ENCODE data around the gene SYTL3.
A peak's percentile ranks its signal among the peaks of the same experiment; 100 is the strongest.

Gene SYTL3

GRCh38 chr6:158639056-158639455 lies 10.8 kb upstream of the SYTL3 start:
- Histone ChIP-seq H2BK15ac (ENCODE audit: low read length) (no peak overlapping the region), H3K79me1 (ENCODE audit: low read depth, low read length) (peaks cover 3% of the 10 kb centered on the region), H2BK12ac (ENCODE audit: low read length) (no peak overlapping the region), H2AK5ac (ENCODE audit: low read depth, low read length) (no peak overlapping the region), H2BK5ac (ENCODE audit: low read length) (no peak overlapping the region), H2AFZ (ENCODE audit: low read length) (no peak overlapping the region), H3K27me3 (ENCODE audit: control insufficient read depth in 3 of 3, insufficient read depth in 3 of 3, low read depth in 1 of 3, low read length in 3 of 3) (no peaks in the 10 kb centered on the region), H3K4ac (ENCODE audit: low read length) (no peak overlapping the region), H4K8ac (ENCODE audit: low read depth, low read length) (no peak overlapping the region), H4K91ac (ENCODE audit: low read depth, low read length, poor library complexity) (no peak overlapping the region), H2BK120ac (ENCODE audit: low read depth, low read length) (no peak overlapping the region), H3K36me3 (replicated peaks in 1 of 2; ENCODE audit: control insufficient read depth in 2 of 2, insufficient read depth in 2 of 2, low read length in 2 of 2) (peaks cover 5 to 81% of the 10 kb centered on the region in 2 donors), H3K18ac (ENCODE audit: low read length) (no peak overlapping the region), H3K4me1 (ENCODE audit: control insufficient read depth in 2 of 2, insufficient read depth in 1 of 2, low read depth in 1 of 2, low read length in 2 of 2) (peaks cover 0 to 6% of the 10 kb centered on the region in 2 donors), H3K4me3 (ENCODE audit: low read length in 2 of 2) (no peak overlapping the region), H3K9ac (ENCODE audit: low read depth, low read length, poor library complexity) (no peak overlapping the region), H3K27ac (replicated peaks; ENCODE audit: low read length) (no peak overlapping the region), H3K14ac (ENCODE audit: low read length) (no peak overlapping the region), H3K23ac (ENCODE audit: low read depth, low read length, poor library complexity) (no peak overlapping the region), H3K4me2 (ENCODE audit: insufficient read depth, low read length, poor library complexity, severe bottlenecking) (no peak overlapping the region), H3K9me3 (replicated peaks in 1 of 2; ENCODE audit: control insufficient read depth in 2 of 2, insufficient read depth in 1 of 2, low read depth in 1 of 2, low read length in 2 of 2) (peaks cover 0 to 2% of the 10 kb centered on the region in 2 donors)
- no peak for DNase-seq (ENCODE audit: low spot score)
- WGBS, 2 donors (ENCODE audit: extremely low coverage in 2 of 2, insufficient read length in 2 of 2, insufficient replicate concordance in 1 of 2): no CpG with 5 or more reads among the region's 5 CpGs

DNA sequence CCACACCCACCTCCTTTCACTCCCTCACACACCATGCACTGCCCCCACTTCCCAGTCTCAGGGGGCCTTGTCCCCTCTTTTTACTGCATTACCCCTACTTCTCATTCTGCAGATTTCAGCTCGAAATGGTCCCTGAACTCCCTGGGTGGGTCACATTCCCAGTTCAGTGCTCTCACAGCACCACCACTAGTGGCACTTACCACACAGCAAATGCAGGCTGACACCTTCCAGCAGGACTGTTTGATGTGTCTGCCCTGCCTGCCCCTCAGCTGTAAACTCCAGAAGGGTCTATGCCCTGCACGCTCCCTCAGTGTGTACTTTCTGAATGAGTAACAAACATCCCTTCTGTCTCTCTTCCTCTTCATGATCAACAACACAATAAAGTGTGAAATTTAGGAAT lies 9.3 kb upstream of the SYTL3 start:
- Histone ChIP-seq H4K8ac (ENCODE audit: low read depth, low read length) (no peak overlapping the region), H3K4me2 (ENCODE audit: insufficient read depth, low read length, poor library complexity, severe bottlenecking) (no peak overlapping the region), H3K4me3 (ENCODE audit: low read length in 2 of 2) (no peak overlapping the region), H2BK12ac (ENCODE audit: low read length) (no peak overlapping the region), H3K4ac (ENCODE audit: low read length) (no peak overlapping the region), H3K14ac (ENCODE audit: low read length) (no peak overlapping the region), H3K9ac (ENCODE audit: low read depth, low read length, poor library complexity) (no peak overlapping the region), H3K23ac (ENCODE audit: low read depth, low read length, poor library complexity) (no peak overlapping the region), H4K91ac (ENCODE audit: low read depth, low read length, poor library complexity) (no peak overlapping the region), H2AK5ac (ENCODE audit: low read depth, low read length) (no peak overlapping the region), H2BK15ac (ENCODE audit: low read length) (no peak overlapping the region), H3K36me3 (replicated peaks in 1 of 2; ENCODE audit: control insufficient read depth in 2 of 2, insufficient read depth in 2 of 2, low read length in 2 of 2) (peaks cover 4 to 67% of the 10 kb centered on the region in 2 donors), H3K27me3 (ENCODE audit: control insufficient read depth in 3 of 3, insufficient read depth in 3 of 3, low read depth in 1 of 3, low read length in 3 of 3) (peaks cover 0 to 4% (median 0%) of the 10 kb centered on the region in 3 experiments), H3K79me1 (ENCODE audit: low read depth, low read length) (peaks cover 8% of the 10 kb centered on the region), H3K27ac (replicated peaks; ENCODE audit: low read length) (no peak overlapping the region), H3K4me1 (ENCODE audit: control insufficient read depth in 2 of 2, insufficient read depth in 1 of 2, low read depth in 1 of 2, low read length in 2 of 2) (peaks cover 4 to 8% of the 10 kb centered on the region in 2 donors), H2AFZ (ENCODE audit: low read length) (no peak overlapping the region), H2BK120ac (ENCODE audit: low read depth, low read length) (no peak overlapping the region), H2BK5ac (ENCODE audit: low read length) (no peak overlapping the region), H3K18ac (ENCODE audit: low read length) (no peak overlapping the region), H3K9me3 (replicated peaks in 1 of 2; ENCODE audit: control insufficient read depth in 2 of 2, insufficient read depth in 1 of 2, low read depth in 1 of 2, low read length in 2 of 2) (peaks cover 0 to 2% of the 10 kb centered on the region in 2 donors)
- no peak for DNase-seq (ENCODE audit: low spot score)
- WGBS, 2 donors (ENCODE audit: extremely low coverage in 2 of 2, insufficient read length in 2 of 2, insufficient replicate concordance in 1 of 2): no CpG with 5 or more reads among the region's 2 CpGs

DNA sequence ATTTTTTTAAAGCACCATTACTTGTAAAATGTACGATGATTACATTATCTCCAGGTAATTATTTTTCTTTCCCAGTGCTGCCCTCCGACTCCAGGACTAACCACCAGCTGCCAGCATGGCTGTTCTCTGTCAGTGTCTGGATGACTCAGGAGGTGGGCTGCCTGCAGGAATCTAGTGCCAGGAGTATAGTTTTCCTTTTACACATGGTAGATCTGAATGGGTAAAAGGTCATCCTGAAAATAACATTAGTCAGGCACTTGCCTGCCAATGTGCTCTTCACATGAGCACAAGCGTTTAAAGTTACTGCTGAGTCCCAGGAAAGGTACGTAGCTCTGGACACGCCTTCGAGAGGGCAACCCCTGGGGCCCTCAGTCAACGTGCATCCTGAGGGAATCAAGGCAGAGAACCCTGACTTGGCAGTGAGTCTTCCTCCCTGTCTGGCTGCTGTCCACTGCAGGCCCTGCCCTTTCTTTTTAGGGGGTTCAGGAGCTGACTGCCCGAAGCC lies 7.7 kb upstream of the SYTL3 start:
- Histone ChIP-seq H3K27me3 (ENCODE audit: control insufficient read depth in 3 of 3, insufficient read depth in 3 of 3, low read depth in 1 of 3, low read length in 3 of 3) (peaks cover 0 to 17% (median 0%) of the 10 kb centered on the region in 3 experiments), H3K9ac (ENCODE audit: low read depth, low read length, poor library complexity) (no peak overlapping the region), H3K23ac (ENCODE audit: low read depth, low read length, poor library complexity) (no peak overlapping the region), H2BK120ac (ENCODE audit: low read depth, low read length) (no peak overlapping the region), H2BK5ac (ENCODE audit: low read length) (no peak overlapping the region), H3K4me2 (ENCODE audit: insufficient read depth, low read length, poor library complexity, severe bottlenecking) (no peak overlapping the region), H3K4me1 (ENCODE audit: control insufficient read depth in 2 of 2, insufficient read depth in 1 of 2, low read depth in 1 of 2, low read length in 2 of 2) (peaks cover 4 to 8% of the 10 kb centered on the region in 2 donors), H2BK15ac (ENCODE audit: low read length) (no peak overlapping the region), H3K14ac (ENCODE audit: low read length) (no peak overlapping the region), H3K27ac (replicated peaks; ENCODE audit: low read length) (no peak overlapping the region), H4K91ac (ENCODE audit: low read depth, low read length, poor library complexity) (no peak overlapping the region), H2BK12ac (ENCODE audit: low read length) (no peak overlapping the region), H3K79me1 (ENCODE audit: low read depth, low read length) (peaks cover 8% of the 10 kb centered on the region), H2AK5ac (ENCODE audit: low read depth, low read length) (no peak overlapping the region), H2AFZ (ENCODE audit: low read length) (no peak overlapping the region), H3K36me3 (replicated peaks in 1 of 2; ENCODE audit: control insufficient read depth in 2 of 2, insufficient read depth in 2 of 2, low read length in 2 of 2) (peaks cover 0 to 53% of the 10 kb centered on the region in 2 donors), H4K8ac (ENCODE audit: low read depth, low read length) (no peak overlapping the region), H3K4me3 (ENCODE audit: low read length in 2 of 2) (no peak overlapping the region), H3K9me3 (replicated peaks in 1 of 2; ENCODE audit: control insufficient read depth in 2 of 2, insufficient read depth in 1 of 2, low read depth in 1 of 2, low read length in 2 of 2) (peaks cover 0 to 2% of the 10 kb centered on the region in 2 donors), H3K18ac (ENCODE audit: low read length) (no peak overlapping the region), H3K4ac (ENCODE audit: low read length) (no peak overlapping the region)
- whole genome bisulfite sequencing, 2 donors (ENCODE audit: extremely low coverage in 2 of 2, insufficient read length in 2 of 2, insufficient replicate concordance in 1 of 2): no CpG with 5 or more reads among the region's 8 CpGs
- DNase-seq (ENCODE audit: low spot score): no peak

GRCh38 chr6:158643836-158644230 lies 6.0 kb upstream of the SYTL3 start:
- no CpG with 5 or more reads among the region's 21 CpGs for WGBS, 2 donors (ENCODE audit: extremely low coverage in 2 of 2, insufficient read length in 2 of 2, insufficient replicate concordance in 1 of 2)
- Histone ChIP-seq H2BK15ac (ENCODE audit: low read length) (no peak overlapping the region), H3K4me2 (ENCODE audit: insufficient read depth, low read length, poor library complexity, severe bottlenecking) (peak overlapping the region; percentile 53), H3K36me3 (replicated peaks in 1 of 2; ENCODE audit: control insufficient read depth in 2 of 2, insufficient read depth in 2 of 2, low read length in 2 of 2) (peaks cover 0 to 38% of the 10 kb centered on the region in 2 donors), H2AK5ac (ENCODE audit: low read depth, low read length) (peak overlapping the region; percentile 86), H4K8ac (ENCODE audit: low read depth, low read length) (no peak overlapping the region), H3K9ac (ENCODE audit: low read depth, low read length, poor library complexity) (peak overlapping the region; percentile 96), H3K27me3 (ENCODE audit: control insufficient read depth in 3 of 3, insufficient read depth in 3 of 3, low read depth in 1 of 3, low read length in 3 of 3) (peaks cover 0 to 18% (median 0%) of the 10 kb centered on the region in 3 experiments), H3K18ac (ENCODE audit: low read length) (peak overlapping the region; percentile 98), H2BK120ac (ENCODE audit: low read depth, low read length) (peak overlapping the region; percentile 68), H2BK5ac (ENCODE audit: low read length) (no peak overlapping the region), H3K9me3 (replicated peaks in 1 of 2; ENCODE audit: control insufficient read depth in 2 of 2, insufficient read depth in 1 of 2, low read depth in 1 of 2, low read length in 2 of 2) (peaks cover 0 to 2% of the 10 kb centered on the region in 2 donors), H2AFZ (ENCODE audit: low read length) (peak overlapping the region; percentile 97), H3K79me1 (ENCODE audit: low read depth, low read length) (peaks cover 8% of the 10 kb centered on the region), H3K4ac (ENCODE audit: low read length) (peak overlapping the region; percentile 72), H3K4me1 (ENCODE audit: control insufficient read depth in 2 of 2, insufficient read depth in 1 of 2, low read depth in 1 of 2, low read length in 2 of 2) (peaks cover 4 to 8% of the 10 kb centered on the region in 2 donors), H4K91ac (ENCODE audit: low read depth, low read length, poor library complexity) (no peak overlapping the region), H2BK12ac (ENCODE audit: low read length) (no peak overlapping the region), H3K4me3 (ENCODE audit: low read length in 2 of 2) (peak overlapping the region; percentile 98 to 100), H3K27ac (replicated peaks; ENCODE audit: low read length) (no peak overlapping the region), H3K14ac (ENCODE audit: low read length) (no peak overlapping the region), H3K23ac (ENCODE audit: low read depth, low read length, poor library complexity) (no peak overlapping the region)
- no peak for DNase-seq (ENCODE audit: low spot score)

Measured in neuronal stem cell (in vitro differentiated cells).